Activated CD4-positive, alpha-beta T cell treated with anti-CD3 and anti-CD28 coated beads for 48 hours (primary cell): ENCODE data around the gene ITPKB.
"Not testable (repeated sequence)": the region's sequence is repeated elsewhere in the genome, so short reads cannot be mapped to it uniquely, and the experiment has no call there.

Source experiments
- DNase-seq: peaks from one replicate; pipeline ENCODE4 v3.0.0-alpha.2; 2020

ITPKB gene

DNA sequence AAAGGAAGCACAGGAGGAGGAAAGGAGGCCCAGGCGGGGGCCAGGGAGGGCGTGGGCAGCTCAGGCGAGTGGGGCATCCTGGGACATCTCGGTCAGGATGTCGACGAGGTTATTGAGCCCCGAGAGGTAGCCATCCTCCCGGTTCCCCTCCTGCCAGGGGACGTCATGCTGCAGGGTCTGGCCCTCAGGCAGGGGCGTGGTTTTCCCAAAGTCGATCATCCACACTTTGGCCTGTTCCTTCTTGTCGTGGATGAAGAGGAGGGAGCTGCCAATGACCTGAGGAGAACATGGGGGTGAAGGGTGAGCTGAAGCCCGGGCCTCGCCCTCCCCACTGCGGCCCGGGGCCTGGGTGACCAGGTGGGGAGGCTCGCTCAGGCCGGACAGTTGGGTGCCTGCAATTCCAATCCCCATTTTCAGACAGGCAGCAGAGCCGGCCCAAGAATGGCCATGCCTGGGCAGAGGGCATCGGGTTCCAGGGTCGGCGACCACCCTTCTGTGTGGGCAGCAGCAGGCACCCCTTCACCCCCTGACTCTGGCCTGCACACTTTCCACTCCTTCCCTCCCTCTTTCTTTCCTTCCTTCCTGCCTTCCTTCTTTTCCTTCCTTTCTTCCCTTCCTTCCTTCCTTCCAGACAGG is 104.4 kb downstream of the ITPKB start:
- no peak for DNase-seq

DNA sequence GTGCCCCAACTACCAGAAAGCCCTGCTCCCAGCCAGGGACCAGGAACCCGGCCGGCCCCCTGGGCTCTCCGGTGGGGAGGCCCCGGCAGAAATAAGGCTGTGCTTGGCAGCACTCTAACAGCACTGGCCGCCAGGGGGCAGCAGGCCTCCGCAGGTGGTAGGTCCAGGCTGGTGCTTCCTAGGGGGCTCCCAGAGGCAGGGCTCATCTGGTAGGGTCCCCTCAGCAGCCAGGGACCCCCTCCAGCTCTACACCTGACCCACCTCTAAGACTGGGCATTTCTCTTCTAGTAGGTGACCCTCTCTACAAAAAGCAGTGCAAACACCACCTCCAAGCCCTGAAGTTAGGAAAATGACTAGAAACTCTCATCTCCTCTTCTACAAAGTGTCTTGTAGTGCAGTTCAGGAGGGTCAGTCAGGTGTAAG is 104.9 kb downstream of the ITPKB start:
- DNase-seq, result peak; percentile 88

DNA sequence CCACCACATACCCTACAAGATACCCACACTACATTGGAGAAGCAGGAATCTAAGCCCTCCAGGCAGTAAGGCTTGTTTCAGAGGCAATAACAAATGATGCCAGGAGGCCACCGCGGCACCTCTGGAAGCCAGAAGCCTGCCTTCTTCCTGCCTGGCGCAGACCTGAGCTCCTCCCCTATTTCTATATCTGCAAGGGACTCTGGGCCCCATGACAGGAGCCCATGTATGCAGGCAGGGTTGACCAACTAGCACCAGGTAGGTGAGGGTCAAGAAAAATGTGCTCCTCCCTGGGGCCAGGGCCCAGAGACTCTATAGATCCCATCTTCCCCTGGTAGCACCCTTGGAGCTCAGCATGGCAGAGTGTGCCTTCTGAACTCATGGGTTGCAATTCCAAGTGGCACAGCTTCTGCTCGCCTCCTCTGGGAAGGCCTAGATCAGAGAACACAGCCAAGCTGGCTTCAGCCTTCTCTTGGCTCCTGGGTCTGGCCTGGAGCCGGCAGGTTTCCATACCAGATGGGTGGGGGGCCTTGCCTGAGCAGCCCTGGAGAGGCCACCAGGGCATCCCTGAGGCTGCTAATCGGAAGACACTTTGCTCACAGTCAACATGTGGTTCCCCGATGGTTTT is 105.4 kb downstream of the ITPKB start:
- no peak for DNase-seq

DNA sequence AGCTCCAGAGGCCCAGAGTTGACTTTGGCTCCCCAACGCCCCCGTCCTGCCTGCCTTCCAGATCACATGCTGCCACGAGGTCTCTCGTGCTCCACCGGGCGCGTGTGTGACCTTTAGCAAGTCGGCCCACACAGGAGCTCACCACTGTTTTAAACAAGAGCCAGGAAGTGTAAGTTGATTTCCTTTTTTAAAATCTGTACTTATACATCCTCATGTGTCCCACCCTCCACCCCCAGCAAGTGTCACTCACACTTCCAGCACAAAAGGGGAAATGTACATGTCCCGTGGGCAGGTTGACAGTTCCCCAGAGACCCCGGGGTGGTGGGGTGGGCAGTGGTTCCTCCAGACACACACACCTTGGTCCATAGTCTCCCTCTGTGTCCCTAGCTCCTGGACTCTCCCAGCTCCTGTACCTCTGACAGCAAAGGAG is 106.1 kb downstream of the ITPKB start:
- peak; percentile 71 for DNase-seq

DNA sequence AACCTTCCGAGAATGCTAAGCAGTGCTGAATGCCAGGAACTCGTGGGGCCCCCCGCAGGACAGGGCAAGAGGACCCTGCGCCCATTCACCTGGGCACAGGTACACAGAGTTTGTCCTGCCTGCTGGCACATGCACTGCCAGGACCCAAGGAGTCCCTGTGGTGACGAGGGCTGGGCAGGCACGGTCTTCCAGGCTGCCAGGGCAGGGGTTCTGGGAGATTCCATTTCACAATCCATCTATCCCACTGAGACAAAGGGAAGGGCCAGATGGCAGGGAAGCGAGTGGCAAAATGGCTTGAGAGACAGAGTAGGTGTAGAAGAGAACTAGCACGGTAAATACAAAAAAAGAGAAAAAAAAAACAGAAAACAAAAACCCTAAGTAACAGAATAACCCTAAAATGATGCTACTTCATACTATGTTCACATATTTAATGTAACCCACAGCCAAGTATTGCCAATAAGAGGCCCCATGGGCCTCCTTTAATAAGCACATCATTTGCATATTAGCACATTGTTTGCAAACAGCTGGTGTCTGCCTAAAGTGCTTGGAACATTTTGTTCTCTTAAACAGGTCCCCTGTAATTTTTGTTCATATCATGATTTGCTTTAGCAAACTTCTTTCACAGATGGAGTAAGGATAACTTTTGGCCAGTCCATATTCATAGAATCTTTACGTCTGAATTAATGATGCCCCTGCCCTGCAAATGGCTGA is 106.8 kb downstream of the ITPKB start:
- DNase-seq, result no peak

DNA sequence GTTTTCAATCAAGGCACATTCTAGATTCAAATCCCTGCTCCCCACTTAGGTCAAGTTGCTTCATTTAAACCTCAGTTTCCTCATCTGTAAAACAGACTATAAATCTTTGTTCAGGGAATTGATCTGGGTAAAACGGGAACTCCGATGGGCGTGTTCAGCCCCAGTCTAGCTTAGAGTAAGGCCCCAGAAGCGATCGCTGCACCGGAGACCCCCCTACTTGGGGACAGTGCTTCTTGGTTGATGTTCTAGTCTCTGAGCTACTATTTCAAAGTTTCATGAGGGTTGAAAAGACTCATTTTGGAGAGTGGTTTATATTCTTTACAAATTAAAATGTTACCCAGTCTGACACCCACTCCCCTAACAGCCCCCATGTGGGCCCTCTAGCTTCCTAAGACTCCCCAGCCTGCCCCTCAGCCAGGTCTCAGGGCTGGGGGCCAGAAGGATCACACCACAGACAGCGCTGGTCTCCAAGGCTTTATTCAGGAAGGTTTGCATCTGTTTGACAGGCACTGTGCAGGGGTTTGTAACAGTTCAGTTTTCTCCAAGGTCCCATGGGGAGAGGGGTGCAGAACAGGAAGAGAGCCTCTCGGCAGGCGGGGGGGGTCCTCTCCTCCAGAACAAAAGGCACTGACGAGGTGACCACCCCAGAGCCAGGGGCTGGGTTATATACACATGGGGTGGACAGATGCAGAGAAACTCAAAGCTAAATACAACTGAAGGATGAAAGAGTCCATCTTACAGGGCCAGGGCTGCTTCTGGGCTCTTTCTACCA is 107.7 kb downstream of the ITPKB start:
- DNase-seq, result no peak

DNA sequence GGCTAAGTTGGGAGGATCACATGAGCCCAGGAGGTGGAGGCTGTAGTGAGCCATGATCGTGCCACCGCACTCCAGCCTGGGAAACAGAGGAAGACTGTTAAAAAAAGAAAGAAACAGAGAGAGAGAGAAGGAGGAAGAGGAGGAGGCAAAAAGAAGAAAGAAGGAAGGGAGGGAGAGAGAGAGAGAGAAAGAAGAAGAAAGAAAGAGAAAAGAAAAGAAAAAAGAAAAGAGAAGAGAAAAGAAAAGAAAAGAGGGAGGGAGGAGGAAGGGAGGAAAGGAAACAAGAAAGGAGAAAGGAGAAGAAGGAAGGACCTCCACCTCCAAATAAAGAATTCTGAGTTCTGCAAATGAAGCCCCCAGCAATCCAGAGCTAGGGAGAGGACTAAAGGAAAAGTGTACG is 108.5 kb downstream of the ITPKB start:
- DNase-seq, result no peak

DNA sequence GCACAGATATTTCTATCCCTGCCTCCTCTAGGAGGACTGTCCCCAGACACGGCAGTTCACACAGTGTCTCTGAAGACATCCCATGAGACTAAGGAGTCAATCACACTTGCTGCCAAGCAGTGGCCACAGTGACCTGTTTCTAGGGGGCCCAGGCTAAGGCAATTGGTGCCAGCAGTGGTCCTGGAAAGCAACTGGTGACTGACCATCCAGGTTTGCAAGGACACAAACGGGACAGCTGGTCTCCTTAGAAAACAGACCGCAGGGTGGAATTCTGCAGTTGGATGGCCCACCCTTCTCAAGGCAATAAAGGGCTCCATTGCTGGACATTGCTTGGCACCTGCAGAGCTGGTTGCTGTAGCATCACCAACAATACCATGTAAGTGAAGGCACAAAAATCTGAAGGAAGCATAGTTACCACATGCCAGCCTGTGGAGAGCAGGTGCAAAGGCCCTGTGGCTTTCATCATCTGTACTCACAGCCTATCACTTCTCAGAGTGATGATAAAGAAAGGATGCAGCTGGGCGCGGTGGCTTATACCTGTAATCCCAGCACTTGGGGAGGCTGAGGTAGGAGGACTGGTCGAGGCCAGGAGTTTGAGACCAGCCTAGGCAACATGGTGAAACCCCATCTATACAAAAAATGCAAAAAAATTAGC is 109.1 kb downstream of the ITPKB start:
- DNase-seq, result no peak

DNA sequence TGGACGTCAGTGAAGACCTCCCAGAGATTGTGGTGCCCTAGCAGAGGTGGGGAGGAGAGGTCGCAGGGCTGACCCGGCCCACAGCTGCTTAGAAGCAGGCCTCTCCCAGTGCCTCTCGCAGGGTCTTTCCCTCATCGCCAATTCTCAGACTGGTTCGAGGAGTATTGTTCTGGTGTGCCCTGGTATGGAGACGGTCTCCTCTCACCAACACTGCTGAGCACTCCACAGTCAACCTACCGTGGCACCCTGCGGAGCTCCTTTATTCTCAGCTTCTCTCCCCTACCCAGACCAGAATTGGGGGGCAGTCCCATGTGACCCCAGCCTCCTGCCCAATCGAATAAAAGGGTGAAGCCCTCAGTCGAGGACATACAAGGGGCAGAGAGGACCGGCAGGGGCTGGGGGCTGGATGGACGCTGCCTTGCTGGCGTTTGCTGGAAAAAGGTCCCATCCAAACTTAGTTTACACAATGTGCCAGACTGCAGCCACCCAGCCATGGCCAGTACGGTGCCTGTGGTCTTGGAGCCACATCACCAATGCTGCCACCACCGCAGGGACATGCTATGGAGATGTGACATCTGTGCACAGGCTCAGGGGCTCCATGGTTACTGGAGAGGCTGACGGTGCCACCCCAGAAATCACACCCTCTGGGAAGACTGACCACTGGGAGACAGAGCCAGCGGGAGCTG is 109.7 kb downstream of the ITPKB start:
- no peak for DNase-seq

DNA sequence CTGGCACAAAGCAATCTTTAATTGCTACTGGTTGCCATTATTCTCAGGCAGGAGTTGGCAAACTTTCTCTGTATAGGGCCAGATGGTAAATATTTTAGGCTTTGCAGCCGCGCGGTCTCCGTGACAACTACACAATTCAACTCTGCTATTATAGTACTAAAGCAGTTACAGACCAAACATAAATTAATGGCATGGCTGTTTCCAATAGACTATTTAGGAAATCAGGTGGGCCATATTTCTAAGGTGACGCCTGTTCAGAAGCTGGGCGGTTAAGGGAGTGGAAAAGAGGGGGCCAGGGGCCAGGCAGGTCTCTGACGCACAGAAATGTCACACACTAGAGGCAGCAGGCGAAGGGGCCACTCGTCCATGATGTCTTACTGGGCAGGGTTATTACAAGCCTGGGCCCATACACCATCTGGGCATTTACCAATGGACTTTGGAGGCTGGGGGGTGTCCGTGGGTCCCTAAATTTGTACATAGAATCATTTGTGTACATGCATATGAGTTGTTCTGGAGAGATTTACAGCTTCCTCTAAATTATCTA is 110.4 kb downstream of the ITPKB start:
- DNase-seq, result no peak

DNA sequence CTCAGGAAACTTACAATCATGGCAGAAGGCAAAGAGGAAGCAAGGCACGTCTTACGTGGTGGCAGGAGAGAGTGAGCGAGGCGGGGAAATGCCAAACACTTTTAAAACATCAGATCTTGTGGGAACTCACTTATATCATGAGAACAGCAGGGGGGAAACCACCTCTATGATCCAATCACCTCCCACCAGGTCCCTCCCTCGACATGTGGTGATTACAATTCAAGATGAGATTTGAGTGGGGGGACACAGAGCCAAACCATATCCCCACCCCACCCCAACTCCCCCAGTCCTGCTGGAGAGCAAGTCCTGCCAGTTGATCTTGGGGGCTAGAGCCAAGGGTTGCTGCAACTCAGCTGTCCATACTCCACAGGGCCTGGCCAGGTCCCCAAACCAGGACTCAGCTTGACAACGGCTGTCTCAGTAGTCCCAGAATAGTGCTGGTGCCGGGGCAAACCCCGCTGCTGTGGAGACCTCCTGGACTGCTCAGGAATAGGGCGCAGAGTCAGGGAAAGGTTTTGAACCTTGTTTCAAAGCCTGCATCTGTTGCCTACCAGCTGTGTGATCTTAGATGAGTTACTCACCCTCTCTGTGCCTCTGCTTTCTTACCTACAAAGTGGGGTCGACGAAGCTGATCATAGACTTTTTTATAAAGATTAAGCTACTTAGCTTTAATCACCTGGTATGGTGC is 111.0 kb downstream of the ITPKB start:
- peak; percentile 46 for DNase-seq

DNA sequence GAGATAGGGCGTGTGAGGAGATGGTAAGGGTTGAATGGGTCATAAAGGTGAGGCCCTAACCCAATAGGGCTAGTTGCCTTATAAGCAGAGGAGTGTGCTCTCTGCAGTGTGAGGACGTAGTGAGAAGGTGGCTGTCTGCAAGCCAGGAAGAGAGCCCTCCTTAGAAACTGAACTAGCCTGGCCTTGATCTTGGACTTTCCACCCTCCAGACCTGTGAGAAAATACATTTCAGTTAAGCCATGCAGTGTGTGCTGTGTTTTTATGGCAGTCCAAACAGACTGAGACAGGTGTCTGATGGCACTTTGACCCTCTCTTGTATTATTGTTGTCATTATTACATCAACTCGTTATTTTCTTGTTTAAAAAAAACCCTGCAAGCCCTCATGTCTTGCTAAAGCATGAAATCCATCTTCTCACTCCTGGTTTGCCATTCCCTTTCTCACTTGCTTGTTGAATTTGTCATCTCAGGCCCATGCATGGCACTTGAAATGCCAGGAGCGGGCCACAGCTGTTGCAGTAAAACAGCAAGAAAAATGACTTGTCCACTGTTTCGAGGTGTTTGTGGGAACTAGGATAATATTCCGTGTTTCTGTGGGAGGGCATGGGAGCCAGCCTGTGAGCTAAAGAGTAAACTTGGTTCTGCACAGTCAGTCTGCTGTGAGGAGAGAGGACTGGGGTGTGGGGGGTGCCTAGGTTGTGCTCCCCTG is 111.9 kb downstream of the ITPKB start:
- no peak for DNase-seq

DNA sequence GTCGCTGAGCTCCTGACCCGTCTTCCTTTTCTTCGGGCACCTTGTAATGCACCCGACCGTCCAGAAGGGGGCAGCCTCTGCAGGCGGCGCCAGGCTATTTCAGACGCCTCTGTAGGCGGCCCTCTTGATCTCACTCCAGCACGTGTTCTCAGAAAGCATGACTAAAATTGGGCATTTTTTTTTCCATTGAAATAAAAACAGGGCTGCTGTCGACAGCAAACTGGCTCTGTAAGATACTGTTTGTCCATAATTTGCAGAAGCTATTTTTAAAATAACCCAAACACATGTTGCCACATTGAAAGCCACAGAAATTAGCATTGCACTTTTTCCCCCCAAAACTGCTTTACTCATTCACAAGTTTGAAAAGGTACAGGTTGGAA is 112.5 kb downstream of the ITPKB start:
- DNase-seq, result peak; percentile 89

DNA sequence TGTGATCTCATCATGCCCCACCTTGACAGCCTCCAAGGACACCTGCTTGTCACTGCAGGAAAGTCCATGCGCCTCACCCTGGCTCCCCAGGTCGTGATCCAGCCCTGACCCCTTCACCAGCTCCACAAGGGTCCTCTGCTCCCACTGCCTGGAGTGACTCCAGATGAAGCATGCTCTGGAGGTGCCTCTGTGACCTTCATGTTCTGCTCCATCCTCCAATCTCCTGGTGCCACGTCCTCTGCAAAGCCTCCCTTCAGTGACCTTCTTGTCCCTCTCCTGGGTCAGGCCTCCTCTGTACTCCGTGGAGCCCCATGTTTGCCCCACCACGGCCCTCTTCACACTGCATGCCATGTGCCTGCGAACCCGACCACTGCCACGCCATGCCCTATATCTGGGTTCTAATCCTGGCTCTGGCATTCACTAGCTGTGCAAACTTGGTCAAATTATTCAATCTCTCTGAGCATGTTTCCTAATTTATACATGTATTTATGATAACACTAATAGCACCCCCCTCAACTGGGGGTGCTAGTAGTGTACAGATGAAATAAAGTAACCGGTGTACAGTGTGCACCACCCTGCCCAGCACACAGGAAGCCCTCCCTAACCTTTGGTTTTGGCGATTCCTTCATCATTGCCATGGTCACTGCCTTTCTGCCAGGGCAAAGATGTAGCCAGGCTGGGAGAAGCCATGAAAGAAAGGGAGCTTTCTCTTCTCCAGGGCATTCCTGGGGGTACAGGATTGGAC is 113.1 kb downstream of the ITPKB start:
- DNase-seq, result no peak

DNA sequence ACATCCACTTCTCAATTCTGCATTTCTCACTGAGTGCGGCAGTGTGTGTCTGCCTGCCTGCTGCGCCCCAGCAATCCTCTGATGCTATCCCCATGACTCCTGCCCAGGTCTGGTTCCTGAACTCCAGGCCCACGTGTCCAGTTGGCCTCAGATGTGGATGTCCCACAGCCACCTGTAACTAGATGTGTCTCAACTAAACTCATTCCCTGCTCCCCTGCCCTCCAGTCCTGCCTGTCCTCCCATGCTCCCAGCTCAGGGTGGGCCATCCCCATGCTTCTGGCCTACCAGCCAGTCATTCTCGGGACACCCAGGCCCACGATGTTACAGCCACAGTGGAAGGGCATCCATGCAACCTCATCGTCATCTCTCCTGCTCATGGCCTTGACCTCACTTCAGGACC is 113.8 kb downstream of the ITPKB start:
- no peak for DNase-seq

DNA sequence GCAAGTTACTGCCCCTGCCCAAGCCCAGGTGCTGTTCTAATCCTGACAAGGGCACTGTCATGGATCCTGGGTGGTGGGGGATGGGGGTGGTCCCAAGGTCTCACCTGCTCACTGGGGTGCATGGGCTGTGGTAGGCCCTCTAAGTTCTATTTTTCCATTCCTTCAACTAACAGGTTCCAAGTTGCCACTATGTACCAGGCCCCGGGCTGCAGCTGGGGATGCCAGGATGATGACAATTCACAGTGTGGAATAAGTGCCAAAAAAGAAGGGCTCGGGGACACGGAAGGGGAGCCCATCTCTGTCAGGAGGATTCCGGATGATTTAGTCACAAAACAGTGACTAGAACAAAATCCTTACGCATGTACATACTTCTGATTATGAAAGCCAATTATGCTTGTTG is 114.6 kb downstream of the ITPKB start:
- no peak for DNase-seq

DNA sequence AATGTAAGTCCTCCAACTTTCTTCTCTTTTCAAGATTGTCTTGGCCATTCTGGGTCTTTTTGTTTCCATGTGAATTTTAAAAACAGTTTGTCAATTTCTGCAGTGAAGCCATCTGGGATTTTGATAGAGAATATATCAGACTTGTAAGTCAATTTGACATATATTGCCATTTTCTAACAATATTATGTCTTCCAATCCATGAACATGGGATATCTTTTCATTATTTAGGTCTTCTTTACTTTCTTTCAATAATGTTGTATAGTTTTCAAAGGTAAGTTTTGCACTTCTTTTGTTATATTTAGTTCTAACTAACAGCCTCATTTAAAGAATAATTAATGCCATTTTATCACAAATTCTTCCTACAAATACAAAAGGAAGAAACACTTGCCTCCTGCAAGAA is 117.1 kb downstream of the ITPKB start:
- DNase-seq, result no peak

DNA sequence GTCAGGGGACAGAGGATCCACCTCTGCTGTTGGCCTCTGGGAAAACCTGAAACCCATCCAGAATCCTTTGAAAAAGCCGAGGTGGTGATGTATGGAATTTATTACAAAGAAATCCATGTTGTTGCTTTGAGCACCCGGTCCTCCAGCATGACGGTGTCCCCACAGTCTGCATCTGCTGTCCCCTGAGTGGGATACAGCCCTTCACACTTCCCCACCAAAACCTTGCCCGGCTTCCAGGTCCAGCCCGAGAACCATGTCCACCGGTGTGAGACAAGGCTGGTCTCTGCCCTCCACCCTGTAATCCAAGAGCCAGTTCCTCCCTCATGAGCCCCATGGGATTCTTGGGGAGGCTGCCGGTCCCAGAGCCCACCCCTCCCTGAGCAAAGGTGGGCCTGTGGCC is 120.1 kb downstream of the ITPKB start:
- DNase-seq, result no peak

DNA sequence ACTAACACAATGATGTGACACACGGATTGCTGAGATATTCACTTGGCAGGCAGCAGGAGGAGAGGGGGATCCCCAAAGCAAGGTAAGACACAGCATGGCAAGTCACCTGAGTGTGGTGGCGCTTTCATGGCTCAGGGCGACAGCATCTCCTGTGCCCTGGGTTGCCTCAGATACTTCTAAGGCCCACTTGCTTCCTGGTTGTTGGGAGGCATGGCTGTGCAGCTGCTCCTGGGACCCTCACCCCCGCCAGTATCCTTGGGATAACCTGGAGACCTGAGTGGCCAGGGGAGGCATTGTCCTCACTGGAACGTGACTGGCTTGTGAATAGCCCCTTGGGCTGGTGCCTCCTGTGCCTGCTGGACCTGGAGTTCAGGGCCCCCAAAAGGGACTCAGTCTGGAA is 120.7 kb downstream of the ITPKB start:
- DNase-seq, result no peak

DNA sequence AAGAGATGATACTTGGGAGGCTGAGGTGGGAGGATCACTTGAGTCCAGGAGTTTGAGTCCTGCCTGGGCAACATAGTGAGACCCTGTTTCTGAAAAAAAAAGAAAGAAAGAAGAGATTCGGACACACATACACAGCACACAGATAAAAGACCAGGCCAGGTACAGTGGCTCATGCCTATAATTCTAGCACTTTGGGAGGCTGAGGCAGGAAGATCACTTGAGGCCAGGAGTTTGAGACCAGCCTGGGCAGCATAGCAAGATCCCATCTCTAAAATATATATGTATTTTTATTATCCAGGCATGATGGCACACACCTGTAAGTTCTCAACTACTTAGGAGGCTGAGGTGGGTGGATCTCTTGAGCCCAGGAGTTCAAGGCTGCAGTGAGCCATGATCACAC is 121.4 kb downstream of the ITPKB start:
- DNase-seq, result not testable (repeated sequence)
